GM18498 (cell line): ENCODE data around the gene DNM1.
A peak's percentile ranks its signal among the peaks of the same experiment; 100 is the strongest.

ENCODE experiments used
- ATAC-seq: cut with Tn5 transposase; IDR thresholded peaks from one replicate; pipeline ENCODE4 v1.9.1; 2021; ENCODE audit warnings: mild to moderate bottlenecking, moderate library complexity; ENCODE audit not compliant: unreplicated experiment

The DNM1 gene

DNA sequence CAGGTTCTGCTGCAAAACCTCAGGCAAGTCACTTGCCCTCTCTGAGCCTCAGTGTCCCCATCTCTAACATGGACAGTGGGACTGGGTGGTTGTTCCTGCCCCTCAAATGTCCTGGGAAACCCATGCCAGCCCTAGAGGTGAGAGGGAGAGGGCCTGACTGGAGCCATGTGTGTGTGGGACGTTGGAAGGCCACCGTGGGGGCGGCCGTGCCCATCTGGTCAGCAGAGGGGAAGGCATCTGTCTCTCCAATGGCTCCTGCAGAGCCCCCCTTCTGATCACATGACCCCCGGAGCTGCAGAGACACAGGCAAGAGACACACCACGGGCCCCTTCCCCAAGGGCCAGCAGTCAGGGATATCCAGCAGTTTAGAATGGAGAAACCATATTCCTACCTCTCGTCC, 1.7 kb downstream of the DNM1 start:
- ATAC-seq = no peak

DNA sequence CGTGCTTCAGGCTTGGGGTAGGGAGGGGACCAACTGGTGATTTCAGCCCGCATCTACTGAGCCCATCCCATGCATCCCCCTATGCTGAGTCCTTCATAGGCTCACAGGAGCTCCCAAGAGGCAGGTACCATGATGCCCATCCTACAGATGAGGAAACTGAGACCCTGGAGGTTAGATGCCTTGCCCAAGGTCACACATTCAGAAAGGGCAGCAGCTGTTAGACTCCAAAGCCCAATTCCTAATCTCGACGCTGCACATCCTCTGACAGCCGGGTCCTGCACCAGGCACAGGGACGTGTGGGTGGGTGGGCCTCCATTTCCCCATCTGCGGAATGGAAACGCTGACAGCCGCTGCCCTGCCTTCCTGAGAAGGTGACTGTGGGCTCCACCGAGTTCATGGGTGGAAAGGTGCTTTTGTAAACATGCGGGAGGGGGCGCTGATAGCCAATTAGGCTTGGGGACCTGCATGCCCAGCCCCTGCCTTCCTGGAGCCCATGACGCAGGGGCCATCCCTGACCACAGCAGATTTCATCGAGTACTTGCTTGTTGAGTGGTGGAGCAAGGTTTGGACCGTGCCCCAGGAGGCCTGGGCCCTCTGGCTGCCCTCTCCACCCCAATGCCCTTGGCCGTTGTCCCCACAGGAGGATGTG, 2.2 kb downstream of the DNM1 start:
- ATAC-seq = no peak

DNA sequence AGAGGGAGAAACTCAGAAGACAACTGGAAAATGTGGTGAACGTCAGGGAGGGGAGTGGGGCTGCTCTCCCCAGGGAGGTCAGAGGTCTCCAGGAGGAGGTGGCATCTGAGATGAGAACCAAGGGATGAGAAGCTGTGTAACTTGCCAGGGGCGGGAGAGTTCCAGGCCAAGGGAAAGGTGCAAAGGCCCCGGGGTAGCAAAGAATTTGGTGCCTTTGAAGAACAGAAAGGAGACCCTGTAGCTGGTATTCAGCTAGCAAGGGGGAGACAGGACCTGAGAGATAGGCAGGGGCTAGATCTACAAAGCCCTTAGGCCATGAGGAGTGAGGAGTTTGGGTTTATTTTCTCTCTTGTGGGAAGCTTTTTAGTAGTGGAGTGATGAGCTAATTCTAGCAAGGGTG, 3.3 kb downstream of the DNM1 start:
- no peak for ATAC-seq

DNA sequence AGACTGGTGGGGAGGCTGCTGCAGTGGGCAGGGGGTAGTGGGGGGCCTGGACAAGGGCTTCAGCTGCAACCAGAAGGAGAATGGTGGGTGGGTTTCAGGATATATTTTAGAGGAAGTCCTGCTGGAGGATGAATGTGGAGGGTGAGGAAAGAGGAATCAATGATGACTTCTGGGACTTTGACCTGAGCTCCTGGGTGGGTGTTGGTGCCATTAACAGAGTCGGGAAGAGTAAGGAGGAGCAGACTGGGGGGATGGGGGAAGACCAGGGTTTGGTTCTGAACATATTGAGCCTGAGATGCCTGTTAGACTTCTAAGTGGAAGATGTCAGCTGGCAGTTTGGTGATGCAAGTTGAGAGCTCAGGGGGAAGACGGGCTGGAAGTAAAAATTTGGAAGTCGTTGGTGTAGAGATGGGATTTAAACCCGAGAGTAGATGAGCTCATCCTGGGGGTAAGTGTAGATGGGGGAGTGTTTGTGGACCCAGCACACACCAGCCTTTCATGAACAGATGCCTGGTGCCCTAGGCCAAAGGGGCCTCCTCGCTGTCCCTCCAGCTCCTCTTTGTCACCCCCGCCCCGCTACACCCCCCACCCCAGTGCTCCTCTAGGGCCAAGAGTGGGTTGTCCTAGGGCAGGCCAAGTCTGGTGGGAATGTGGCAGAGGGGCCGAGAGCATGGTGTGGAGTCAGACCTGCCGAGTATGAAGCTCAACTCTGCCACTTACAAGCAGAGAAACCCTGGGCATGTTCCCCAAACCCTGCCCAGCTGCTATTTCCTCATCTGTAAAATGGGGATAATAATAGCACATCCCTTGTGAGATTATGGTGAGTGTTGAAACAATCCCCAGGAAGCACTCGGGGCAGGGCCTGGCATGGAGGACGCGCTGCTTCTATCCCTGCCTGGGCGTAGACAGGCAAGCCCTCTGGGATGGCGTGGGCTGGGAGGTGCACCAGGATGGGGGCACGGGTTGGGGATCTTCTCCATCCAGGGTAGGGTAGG, 4.0 kb downstream of the DNM1 start:
- no peak for ATAC-seq

DNA sequence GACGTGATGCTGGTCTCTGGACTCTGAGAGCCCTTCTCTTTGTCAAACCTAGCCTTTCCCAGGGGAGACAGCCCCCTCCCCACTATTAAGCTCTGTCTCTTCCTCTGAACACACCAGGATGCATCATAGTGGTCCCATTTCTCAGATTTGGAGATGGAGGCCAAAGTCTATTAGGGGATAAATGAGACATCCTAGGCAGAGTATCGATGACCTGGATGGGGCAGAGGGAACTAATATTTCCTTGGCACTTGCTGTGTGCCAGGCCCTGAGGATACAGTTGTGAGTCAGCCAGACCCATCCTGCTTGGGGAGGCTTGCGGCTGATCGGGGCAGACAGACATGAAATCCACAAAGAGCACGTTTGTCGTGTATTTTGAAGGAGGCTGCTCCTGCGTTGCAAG, 5.2 kb downstream of the DNM1 start:
- ATAC-seq = no peak

DNA sequence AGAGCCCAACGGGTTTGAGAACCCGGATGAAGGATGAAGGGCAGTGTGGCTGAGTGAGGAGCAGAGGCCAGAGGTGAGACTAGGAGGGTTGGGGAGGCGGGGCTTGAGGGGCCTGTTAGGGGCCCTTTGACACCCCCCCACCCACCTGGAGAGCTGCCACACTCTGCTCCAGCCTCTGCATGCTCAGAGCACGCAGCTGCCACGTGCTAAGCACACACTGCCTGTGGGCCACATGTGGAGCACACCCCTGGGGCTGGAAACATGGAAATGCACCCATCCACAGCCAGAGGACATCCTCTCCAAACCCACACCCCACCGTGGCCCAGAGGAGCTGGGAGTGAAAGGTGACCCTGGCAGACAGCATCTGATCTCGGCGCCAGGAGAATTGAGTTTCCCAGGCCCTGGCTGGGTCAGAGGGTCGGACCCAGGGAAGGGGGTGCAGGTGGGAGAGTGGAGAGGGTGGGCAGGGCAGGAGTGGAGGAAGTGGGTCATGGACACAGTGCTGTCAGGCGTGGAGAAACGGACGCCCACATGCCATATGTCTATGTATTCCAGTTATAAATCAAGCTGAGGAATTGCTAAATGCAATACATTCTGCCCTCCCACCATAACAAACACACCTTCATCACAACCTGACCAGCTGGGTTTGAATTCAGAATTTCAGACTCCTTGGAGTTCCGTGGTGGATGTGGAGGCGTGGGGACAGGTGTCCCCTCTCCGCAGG, 5.9 kb downstream of the DNM1 start:
- no peak for ATAC-seq

DNA sequence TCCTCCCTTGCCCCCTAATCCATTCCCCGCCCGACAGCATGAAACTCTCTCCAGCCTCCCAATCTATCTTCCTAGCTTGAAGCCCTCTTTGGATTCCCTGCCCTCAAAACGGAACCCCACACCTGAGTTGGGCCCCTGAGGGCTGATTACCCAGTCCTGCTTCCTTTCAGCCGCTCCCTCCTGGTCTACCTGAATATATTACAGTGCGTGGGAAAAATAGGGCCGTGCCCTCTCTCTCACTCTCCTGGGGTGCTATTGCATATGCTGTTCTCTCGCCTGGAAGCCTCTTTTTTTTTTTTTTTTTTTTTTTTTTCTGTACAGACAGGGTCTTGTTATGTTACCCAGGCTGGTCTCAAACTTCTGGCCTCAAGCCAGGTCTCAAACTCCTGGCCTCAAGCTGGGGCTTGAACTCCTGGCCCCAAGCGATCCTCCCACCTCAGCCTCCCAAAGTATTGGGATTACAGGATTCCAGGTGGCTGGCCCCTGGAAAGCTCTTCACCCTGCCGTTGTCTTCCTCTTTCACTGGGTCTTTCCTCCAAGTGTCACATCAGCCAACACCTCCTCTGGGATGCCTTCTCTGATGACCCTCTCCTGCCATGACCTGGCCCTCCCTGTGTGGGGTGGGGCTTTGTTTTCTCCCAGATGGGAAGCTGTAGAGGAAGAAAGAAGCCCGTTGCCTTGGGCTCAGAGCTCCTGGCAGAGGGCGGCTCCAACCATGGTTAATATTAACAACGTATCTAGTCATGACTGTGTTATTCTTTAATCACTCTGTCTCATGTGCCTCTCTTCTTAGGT, 8.2 kb downstream of the DNM1 start:
- no peak for ATAC-seq

DNA sequence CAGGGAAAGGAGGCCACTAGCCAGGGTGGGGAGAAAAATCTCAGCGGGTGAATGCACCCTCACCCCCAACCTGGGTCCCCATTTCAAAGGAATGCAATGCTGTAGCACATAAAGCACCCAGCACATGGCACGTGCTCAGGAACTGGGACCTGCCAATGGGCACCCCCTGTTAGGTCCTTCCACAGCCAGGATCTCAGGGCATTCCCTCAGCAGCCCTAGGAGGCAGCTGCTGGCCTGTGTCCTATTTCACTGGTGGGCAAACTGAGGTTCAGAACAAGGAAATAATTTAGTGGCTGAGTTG, 8.8 kb downstream of the DNM1 start:
- ATAC-seq = no peak

DNA sequence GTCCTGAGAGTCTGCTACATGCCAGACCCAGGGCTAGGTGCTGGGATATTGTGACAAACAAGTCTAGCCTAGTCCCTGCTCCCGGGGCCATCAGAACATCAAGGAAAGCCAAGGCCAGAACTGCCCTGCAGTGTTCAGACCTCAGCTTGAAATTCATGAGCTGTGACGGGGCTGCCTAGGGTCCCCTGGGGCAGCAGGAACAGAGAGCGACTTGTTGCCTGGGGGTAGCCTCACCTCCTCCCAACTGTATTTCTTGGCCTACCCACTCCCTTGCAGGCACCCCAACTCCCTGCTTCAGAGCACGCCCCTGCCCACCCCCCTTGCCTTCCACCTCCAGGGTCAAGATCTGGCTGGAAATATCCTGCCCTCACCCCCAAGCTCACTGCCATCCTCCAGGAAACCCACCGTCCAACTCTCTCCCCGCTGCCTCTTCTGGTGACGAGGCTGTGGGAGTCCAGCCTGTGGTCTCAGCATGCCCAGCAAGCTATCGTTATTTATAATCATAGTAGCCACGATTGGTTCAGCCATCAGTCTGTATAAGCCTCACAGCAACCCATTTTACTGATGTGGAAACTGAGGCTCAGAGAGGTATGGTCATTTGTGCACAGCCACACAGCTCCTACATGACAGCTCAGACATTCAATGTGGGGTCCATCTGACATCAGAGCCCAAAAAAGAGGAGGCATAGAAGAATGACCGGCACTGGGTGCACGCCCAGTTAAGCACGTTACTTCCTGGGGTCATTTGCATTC, 10.7 kb downstream of the DNM1 start:
- ATAC-seq = no peak

DNA sequence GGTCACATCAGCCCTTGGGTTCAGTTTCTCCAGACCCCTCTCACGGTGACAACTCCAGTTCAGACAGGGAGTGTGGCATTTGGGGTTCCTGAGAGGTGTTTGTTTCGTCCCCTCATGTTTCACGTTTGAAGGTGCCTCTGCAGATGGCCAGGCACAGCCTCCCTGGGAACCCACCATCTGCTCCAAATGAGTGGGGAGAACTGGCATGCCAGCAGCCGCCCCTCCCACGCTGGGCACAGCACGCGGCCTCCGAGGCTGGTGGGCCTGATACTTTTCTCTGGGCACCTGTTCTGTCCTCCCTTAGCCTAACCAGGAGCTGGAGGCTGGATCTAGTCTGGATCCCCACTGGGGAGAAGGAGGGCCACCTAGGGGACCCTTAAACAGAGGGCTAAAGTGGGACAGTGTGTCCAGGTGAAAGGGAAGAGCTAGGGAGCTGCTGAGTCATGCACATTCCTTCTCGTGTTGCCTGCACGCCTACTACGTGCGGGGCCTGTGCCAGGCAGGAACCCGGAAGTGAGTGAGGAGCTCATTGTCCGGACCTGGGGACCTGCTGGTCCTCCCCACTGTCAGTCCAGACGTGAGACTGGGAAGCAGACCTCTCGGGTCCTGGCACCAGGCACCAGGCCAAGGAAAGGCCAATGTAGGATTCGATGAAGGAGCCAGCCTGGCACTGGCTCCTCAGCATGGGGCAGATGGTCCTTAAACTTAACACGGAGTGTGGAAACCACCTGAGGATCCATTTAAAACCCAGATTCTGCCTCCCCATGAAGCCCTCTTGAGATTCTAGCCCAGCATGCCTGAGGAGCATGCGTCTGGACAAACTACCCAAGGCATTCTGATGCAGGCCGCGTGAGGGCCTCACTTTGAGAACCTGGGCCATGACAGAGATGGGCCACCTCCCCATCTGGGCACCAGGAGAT, 11.7 kb downstream of the DNM1 start:
- ATAC-seq = no peak

DNA sequence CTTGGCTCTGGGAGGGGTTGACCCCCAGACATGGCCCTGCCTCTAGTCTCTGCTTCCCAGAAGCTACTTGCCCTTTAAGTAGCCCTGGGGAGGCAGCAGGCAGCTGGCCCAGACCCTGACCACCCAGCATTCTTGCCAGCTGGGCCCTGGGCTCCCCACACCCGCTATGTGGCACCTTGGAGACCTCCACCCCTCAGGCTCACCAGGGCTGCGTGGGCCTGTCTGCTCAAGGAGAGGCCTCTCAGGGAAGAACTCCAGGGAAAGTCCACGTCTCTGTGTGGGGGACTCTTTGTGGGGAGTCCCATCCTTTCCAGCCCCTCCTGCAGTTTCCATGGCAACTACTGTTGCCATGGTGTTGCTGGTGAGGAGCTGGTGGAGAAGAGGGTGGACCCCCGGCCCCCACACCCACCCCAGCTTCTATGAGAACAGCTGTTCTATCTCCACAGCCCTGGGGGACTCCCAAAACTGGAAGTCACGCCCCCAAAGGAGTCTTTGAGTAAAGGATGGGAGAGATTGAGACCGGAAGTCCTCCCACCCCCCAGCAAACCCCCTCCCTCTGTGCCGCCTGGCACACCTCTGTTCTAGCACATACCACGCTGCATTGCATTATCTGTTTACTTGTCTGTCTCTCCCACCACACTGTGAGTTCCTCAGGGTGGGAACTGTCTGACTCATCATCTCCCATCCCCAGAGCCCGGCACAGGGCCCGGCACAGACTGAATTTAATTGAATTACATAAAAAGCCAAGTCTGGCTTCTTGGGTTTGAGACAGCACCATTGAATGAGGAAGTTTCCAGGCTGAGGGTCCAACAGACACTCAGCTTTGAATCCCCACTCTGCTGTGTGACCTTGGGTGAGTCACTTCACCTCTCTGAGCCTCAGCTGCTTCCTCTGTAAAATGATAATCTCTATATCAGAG, 12.6 kb downstream of the DNM1 start:
- no peak for ATAC-seq

DNA sequence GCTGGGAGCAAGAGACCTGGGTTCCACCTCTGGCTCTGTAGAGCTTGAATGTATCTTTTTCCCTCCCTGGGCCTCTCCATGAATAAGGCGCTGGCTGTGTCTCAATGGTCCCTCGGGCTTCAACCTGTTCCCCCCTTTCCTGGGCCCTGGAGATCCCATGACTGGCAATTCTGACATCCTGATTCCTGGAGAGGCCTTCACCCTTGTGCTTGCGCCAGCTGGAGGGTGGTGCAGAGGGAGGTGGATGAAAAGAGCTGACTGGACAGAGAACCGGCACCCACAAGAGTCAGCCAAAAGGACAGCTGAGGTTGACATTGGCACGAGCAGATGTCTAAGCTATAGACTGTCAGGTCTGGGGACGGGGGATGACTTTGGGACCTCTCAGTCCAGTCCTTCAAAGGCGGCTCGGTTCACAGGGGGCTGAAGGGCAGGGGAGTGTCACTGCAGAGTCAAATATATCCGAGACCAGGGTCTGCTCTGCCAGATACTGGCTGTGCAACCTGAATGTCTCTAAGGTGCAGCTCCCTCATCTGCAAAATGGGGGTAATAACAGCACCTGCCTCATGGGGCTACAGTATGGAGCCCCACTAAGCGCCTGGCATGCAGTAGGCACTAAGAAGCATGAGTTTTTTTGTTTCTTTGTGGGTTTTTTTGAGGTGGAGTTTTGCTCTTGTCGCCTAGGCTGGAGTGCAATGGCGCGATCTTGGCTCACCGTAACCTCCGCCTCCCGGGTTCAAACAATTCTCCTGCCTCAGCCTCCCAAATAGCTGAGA, 13.8 kb downstream of the DNM1 start:
- no peak for ATAC-seq

DNA sequence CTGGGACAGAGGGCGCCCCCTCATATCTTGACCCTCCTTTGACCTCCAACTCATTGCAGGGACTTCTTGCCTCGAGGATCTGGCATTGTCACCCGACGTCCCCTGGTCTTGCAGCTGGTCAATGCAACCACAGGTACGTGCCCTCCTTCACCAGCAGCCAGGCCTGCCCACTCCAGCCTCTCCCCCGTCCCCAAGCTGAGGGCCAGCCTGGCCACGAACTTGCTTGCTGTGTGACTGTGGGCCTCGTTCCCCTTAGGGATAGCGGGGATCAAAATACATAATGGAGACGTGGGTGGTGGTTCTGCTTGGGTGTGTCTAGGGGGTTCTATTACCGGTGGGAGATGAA, 15.0 kb downstream of the DNM1 start:
- no peak for ATAC-seq

DNA sequence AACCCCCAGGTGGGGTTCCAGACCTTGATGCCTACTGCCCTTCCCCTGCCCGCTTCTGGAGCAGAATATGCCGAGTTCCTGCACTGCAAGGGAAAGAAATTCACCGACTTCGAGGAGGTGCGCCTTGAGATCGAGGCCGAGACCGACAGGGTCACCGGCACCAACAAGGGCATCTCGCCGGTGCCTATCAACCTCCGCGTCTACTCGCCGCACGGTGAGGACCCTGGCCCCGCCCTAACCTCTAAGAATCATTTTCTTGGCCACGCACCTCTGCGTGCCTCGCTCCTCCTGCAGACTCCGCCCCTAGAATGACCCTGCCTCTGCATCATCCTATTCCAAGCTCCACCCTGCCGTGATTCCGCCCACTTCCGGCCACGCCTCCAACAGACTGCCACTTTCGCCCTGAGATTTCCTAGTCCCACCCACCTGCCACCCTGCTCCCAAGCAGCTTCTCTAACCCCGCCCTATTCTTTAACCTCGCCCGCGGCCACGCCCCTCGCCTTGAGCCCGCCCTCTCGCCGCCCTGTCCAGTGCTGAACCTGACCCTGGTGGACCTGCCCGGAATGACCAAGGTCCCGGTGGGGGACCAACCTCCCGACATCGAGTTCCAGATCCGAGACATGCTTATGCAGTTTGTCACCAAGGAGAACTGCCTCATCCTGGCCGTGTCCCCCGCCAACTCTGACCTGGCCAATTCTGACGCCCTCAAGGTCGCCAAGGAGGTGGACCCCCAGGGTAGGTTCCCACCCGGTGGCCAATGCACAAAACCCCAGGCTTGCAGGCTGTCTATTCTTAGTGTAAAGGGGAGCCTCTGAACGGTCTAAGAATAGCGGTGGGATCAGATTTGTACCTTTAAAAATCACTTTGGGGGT, 15.6 kb downstream of the DNM1 start:
- peak; percentile 92 for ATAC-seq

DNA sequence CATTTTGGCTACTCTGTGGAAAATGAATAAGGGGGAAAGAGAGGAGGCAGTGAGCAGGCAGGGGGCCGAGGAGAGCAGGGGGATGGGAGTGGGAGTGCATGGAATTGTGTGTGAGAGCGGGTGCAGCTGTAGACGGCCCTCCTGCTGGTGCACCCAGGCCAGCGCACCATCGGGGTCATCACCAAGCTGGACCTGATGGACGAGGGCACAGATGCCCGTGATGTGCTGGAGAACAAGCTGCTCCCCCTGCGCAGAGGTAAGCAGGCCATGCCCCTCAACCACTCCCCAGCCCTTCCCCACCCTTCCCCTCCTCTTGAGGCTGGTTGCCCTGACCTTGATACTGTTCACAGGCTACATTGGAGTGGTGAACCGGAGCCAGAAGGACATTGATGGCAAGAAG, 16.7 kb downstream of the DNM1 start:
- no peak for ATAC-seq

DNA sequence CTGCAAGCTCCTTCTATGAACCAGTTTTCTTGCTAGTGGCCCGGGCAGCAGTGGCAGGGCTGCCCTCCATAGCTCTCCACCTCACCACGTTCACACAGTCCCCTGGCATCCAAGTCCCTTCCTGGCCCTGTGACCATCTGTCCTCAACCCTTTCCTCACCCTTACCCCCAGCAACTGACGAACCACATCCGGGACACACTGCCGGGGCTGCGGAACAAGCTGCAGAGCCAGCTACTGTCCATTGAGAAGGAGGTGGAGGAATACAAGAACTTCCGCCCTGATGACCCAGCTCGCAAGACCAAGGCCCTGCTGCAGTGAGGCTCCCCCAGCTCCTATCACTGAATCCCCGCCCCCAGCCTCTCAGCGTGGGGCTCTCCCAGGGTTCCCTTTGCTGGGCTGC, 18.8 kb downstream of the DNM1 start:
- ATAC-seq = no peak
